NCI-H1694 (cell line): ENCODE results near the gene DHRS9.
"Not testable (repeated sequence)": the region's sequence is repeated elsewhere in the genome, so short reads cannot be mapped to it uniquely, and the experiment has no call there.

ENCODE experiments used
- DNase-seq: peaks from one replicate; lab custom pipeline; 2025; lab: John Stamatoyannopoulos, UW

DHRS9 gene

DNA sequence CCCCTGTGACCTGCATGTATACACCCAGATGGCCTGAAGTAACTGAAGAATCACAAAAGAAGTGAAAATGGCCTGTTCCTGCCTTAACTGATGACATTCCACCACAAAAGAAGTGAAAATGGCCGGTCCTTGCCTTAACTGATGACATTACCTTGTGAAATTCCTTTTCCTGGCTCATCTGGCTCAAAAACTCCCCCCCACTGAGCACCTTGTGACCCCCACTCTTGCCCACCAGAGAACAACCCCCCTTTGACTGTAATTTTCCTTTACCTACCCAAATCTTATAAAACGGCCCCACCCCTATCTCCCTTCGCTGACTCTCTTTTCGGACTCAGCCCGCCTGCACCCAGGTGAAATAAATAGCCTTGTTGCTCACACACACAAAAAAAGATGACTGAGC is 67.1 kb downstream of the DHRS9 start:
- DNase-seq = not testable (repeated sequence)

DNA sequence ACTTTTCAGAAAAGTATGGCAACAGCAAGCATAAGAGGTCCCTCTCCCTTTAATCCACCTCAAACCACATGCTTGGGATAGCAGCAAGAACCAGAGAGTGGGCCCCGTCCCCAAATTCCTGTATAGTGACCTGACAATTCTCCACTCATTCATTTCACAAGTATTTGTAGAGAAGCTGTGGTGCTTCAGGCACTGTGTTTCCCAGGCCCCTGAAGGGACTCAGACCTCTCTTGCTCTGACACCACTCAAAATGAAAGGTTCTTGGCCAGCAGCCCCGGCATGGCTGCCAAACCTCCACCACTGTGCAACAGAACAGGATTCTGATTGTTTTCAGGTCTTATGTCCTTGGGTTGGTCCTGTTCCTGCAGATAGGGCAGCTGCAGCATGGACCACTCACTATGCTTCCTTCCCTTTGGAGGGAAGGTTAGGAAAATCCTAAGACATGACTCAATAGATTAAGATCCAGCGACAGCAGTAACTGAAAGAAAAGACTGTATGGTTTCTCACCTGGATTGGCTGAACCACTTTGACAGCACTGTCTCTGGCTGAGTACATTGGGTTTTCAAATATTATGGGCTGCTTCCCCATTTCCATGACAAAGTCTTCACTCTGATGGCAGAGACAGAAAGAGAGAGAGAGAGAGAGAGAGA is 67.6 kb downstream of the DHRS9 start:
- no peak for DNase-seq

DNA sequence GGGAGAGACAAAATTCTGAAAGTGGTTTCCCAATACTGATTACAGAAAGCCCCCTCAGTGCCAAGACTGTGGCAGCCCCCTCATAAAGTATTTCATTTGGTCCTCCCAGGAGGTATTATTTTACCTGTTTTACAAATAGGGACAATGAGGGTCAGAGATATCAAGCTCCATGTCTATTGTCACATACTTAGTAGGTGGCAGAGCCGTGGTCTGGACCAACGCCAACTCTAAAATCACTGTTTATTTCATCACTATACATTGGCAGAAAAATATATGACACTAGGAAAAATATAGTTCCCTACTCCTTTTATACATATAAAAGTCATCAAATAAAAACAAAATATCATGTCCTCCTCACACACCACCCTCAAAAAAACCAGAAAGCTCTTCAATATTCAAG is 68.6 kb downstream of the DHRS9 start:
- DNase-seq = no peak

DNA sequence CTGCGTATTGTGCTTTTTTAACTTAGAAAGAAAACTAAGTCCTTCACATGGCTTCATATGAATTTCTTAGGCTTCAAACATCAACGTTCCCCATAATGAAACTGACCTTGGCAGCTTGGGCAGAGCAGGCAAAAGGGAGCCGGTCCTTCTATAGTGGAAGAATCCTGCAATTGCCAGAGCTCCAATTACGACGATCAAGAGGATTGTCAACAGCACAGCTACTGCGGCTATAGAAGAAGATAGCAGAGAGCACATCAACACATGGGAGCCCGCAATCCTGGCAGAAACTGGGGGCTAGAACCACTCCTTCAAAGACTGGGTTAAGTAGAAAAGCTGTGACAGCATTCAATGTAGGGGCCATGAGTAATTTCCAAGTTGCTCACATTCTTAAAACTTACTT is 69.8 kb downstream of the DHRS9 start:
- no peak for DNase-seq

DNA sequence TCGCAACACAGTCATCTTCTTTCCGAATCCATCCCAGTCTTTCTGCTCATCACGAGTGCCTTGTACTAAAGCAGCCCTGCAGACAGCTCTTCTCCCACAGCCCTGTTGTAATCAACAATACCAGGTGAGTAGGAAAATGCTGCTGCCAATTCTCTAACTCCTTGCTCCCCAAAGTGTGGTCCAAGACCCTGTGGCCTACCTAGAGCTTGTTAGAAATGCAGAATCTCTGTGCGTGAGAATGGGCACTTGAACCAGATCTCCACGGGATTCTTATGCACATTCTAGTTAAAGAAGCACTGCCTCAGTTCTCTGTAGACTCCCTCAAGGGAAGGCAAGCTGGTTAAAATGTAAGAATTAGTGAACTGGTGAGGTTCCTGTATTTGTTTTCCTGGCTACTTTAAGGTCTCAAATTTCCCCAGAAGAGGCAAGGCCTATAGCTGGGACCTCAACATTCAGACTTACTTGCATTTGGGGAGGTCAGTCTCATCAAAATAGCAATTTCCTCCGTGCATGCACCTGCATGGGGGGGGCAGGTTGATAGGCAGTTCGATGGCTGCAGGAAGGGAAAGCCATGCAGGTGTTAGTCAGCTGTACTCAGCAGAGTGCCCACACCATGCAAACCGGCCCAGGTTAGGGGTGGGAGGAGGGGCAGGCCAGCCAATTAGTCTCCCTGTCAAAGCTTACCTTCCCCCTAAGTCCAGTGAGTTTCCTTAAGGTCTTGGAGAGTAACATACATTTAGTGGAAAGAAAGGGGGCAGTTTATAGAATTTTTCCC is 70.8 kb downstream of the DHRS9 start:
- no peak for DNase-seq

DNA sequence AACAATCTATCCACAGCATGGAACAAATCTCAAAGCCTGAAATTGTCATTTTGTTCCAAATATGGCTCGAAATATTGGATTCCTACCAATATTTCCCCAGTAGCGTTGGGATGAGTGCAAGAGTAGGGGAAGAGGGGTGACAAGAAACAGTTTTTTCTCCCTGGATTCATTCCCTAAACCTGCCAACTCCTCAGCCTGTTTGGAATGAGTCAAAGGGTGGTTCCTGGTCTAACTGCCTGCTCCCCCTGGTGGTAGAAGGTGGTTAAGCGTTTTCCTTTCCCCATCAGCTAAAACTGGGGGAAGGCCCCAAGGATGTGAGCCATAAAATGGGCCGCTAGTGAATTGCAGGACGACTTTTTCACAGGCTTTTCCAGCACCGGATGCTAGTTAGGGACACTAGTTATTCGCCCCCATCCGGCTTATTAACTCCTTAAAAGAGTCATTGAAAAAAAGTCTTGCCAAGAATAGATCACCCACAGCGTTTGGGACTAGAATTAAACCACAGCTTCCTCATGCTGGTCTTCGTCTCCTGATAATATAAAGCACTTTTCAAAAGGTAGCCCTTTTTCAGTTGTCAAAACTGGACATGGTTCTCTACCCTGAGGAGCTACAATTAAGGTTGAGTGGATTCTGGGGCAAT is 72.5 kb downstream of the DHRS9 start:
- peak; percentile 76 for DNase-seq

DNA sequence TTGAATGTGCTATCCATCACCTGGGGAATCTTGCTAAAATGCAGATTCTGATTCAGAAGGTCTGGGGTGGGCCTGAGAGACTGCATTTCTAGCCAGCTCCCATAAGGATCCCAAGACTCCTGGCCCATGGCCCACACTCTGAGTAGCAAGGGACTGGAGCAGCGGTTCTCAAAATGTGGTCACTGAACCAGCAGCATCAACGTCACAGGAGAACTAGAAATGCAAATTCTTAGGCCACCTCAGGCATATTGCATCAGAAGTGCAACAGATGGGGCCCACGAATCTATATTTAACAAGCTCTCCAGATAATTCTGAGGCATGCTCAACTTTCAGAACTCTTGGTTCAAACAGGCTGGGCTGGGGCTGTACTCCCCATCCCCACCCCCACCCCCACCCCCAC is 74.6 kb downstream of the DHRS9 start:
- no peak for DNase-seq
